ENCODE measurements around the gene CELSR1.

CELSR1 gene

GRCh38 chr22:46312056-46312455, 225.4 kb downstream of the CELSR1 start:
- TF ChIP-seq POLR2A (IDR thresholded peaks at IDR 0.05; ENCODE audit: low read length), result no peak
- no peak for DNase-seq

All from erythroblast (primary cell).